ENCODE results near the gene KLK1.

Gene KLK1

DNA sequence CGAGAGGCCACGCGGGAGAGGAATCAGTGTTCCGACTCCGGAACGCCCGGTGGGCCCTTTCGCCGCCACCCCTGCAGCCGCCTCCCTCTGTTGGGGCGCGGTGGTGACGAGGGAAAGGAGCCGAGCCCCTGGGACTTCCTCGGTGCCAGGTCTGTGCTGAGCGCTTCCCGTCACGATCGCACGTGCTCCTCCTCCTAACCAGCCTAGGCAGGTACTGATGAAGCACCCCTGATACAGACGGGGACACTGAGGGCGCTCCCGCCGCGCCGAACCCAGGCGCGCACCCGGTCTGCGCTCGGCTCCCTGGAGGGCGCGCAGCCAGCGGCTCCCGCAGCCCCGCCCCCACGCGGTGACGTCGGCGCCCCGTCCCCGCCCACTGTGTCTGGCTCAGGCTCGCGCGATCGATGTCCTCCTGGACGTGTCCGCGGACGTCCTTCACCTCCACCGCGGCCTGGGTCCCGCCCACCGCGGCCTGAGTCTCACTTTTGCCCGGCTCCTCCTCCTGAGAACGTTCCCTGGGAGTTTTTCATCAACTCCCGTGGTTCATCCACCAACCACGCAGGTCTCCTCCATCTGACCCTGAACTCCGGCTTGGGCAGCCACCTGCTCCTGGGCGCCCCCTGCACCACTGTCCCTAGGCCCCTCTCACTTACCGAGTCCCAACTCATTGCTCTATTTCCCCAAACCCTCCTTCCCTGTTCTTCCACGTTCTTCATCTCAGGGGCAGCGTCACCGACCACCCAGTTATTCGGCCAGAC lies 12.4 kb upstream of the KLK1 start:
- peak; percentile 85 for DNase-seq

DNA sequence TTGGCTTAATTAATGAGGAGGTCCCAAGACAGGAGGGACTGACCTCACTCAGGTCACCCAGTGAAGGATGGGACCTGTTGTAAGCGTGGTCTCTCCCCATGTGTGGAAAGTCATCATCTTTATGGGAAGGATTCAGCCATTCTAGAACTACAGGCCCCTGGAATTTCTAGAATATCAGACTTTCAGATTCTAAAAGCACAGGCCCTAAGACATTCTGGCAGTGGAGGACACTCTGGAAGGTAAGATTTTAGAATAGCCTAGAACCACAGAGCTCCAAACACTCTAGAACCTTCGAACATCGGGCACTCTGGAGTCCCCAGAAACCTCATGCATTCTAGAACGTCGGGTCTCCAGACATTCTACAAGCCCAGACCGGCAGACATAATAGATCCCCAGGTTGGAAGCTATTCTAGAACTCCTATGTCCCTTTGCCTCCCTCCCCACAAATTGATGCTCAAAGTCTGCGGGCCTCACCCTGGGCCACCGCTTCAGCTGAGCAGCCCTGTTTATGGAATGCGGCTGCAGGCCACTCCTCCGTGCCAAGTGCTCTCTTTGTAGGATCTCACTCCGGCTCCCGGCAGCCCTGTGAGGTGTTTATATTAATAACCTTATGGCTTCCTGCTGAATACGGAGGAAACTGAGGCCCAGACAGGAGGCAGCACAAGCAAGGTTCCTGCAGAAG lies 11.7 kb upstream of the KLK1 start:
- no peak for DNase-seq

DNA sequence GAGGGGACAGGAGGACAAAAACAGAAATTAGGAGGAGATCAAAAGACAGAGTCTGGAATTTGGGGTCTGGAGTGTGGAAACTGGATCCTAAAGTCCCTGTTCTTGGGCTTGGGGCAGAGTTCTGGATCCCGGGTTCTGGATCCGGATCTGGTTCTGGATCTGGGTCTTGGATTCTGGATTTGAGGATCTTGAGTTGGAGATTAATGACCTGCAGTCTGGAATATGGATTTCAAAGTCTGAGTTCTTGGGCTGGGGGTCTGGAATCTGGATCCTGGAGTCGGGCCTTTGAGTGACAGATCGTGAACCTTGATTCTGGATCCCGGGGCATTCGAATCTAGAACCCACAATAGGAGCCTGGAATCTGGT lies 10.2 kb upstream of the KLK1 start:
- no peak for DNase-seq

DNA sequence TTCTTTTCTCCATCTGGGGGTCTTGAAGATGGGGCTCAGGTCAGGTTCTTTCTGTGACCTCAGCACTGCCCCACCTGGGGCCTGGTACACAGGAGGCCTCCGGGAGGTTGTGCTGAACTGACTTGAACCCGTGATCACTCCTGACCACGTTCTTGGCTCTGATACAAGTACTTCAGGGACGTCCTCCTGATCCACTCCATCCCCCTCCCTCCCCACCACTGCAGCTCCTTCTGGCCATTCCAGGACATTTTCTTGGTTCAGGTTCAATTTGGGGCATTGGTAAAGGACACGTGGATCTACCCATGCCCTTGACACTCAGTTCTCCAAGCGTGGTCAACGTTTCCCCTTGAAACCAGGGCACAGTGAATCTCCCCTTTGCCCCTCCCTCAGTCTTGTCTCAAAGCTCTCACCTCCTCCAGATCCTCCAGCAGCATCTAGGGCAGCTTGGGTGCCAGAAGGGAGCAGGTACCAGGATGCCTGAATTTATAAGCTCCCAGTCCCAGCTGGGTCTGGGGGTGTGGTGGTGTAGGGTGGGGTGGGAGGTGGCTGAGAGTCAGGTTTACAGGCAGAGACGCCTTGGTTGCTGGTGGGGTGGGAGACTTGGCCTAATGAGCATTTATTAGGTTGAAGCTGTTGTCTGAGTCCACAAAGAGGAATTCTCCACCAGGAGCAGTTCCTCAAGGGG lies 9.7 kb upstream of the KLK1 start, which contains the start of gene KLK15:
Gene KLK15 (minus strand): TSS at position 458 of the 685 bp plus-strand sequence. CDS start 2,082 bp downstream, outside the sequence.
- no peak for DNase-seq

DNA sequence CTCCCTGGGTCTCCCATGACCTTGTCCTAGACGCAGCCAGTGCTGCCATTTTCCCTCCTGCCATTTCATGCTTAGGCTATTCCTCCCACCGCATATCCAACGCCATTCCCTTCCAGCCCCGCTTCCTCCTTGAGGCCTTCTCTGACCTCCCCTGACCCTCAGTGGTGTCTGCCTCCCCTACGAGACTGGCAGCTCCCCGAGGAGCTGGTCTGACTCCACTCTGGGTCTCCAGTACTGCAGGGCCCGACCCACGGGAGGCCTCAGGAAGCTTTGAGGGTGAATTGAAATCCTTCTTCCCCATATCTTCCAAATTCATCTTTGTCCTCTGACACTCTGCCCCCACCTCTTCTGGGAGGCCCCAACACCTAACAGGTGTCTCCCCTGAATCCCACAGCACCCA lies 9.1 kb upstream of the KLK1 start:
- no peak for DNase-seq

DNA sequence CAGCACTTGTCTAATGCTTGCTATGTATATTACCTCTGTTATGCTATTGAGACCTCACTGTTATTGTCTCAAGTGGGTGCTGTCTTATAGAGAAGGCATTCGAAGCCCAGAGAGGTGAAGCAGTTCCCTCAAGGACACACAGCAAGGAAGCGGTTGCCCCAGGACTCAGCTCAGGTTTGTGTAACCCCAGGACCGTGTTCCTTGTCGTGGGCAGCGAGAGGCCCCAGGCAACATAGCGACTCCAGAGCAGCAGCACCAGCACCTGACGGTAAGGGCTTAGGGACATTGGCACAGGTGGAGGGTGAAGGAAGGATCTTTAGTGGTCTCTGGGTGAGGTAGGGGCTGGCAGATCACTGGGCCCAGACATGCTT lies 7.4 kb upstream of the KLK1 start:
- DNase-seq = no peak

DNA sequence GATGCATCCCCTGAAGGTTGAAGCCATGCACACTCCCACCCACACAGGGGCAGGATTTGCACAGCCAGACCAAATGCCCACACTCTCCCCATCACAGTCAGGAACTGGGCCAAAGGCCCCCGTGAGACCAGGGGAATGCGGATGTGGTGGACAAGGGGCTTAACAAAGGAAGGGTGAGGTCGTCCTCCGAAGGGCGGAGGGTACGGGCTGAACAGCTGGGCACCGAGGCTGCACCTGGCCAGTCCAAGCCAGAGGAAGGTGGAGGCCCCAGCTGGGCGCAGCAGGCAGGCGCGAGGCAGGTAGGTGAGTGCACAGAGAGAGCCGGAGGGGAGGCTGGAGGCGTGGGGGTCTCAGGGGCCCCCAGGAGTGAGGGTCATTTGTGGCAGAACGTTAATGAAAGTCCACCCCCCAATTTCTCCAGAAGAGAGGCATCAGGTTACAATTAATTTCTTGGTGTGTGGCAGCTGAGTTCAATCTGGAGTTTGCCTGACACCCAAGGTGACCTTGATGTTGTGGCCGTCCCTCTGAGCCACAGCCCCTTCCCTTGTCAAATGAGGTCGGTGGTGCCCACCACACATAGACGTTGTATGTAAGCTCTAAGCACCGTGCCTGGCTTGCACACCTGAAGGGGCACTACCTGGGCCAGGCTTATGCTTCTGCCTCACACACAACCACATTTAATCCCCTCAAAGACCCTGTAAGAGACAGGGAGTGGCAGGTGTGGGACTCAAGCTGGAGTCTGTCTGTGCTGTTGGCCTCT lies 6.9 kb upstream of the KLK1 start:
- no peak for DNase-seq

DNA sequence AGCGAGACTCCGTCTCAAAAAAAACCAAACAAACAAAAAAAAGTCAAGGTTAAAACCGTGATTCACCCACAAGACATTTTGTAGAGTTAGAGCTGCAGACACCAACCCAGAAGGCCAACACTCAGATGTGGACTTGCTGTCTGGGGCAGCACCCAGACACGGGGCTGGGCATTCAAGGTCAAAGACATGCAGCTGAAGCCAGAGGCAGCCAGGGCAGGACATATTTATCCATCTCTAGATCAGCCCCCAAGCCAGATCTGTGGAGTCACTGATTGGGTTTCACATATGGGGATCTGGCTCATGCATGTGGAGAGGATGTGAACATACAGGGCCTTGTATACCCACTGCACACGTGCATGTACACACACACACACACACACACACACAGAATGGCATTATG lies 6.2 kb upstream of the KLK1 start:
- DNase-seq = no peak

DNA sequence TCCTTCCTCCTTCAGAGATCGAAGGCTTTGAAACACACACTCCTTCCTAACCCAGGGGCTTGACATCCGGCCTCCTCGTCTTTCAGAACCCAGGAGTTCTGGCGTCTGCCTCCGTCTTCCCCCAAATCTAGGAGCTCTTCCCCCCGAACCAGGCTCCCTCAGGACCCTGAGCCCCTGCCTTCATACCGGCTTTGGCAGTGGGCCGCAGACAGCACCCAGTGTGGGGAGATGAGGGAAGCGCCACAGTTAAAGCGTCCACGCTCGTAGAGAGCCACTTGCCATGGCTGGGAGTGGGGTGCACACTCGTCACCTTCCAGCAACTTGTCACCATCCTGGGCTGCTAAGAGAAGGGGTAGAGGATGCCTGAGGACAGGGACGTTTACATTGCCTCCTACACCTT lies 3.9 kb upstream of the KLK1 start:
- DNase-seq = no peak

DNA sequence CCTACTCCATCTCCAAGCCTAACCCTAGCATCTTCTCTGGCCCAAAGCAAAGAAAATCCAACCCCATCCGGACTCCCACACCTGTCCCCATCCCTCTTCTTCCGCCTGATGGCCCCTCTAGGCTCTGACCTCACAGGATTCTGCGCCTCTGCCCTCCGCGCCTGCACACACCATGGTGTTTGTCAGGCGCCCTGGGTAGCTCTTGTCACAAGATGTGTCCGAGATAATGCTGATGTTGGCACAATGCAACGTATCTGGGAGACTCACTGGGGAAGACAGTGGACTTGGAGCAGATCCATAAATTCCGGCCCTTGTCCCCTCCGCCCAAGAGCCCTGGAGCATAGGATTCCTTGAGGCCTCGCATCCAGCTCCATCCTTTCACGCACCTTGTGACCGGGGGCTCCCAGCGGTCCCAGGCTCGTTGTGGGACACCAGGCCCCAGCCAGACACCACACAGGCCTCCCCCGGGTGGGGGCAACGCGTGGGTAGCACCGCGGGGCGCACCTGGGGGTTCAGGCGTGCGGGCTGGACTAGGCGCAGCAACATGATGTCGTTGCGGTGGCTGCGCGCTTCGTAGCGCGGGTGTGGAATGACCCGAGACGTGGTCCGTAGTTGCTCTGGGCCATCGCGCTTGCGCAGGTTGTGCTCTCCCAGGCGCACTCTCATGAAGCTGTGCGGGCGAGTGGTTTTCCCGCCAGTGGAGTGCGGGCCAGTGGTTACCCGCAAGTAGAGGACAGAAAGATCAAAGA lies 3.1 kb upstream of the KLK1 start:
- no peak for DNase-seq

DNA sequence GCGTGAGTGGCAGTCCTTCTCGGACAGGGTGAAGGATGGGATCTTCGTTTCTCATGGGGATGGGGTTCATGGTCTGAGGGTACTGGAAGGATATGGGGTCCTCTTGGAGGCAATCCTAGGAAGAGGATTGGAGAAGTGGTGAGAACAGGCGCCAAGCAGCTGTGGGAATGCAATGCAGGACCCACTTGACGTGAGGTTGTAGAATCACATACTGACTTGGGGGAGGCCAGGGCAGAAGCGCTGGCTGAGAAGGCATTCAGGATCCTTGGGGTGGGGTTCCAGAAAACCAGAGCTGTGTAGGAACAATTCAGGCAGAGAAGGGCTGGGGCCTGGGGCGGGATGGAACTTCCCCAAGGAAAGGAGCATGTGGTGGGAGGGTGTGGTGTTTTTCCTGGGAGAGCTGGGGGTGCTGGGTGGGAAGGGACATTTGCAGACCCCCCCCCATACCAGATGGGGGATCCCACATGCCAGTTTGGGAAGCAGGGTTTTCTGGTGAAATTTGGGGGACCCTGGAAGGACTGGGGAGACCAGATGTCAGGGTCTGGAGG lies 852 bp downstream of the KLK1 start:
- no peak for DNase-seq

DNA sequence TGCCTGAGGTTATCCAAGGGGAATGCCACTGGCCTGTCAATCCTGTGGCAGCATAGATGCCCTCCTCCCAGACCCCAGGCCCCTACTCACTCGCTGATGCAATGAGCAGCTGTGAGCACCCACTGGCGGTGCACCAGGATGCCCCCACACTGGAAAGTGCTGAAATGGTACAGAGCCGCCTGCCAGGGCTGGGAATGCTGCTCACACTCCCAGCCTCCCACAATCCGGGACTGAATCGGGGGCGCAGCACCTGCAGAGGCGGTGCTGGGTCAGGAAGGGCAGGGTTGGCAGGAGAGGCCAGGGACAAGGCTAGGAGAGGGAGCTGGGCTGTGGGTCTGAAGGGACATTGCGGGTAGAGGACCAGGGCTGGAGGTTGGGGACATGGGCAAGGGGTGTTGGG lies 2.0 kb downstream of the KLK1 start:
- DNase-seq = no peak

DNA sequence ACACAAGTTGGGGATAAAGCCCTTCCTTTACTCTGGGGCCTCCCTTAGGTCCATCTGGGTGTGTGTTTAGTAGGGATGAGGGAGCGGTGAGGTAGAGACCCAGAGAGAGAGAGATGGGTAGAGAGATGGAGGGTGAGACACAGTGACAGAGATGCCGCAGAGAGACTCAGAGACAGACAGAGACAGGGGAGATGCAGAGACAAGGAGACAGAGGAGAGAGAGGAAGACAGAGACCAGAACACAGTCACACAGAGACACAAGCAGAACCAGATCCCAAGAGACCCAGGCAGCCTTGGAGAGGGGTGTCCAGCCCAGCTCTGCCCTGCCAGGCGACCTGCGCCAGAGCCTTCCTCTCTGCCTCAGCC lies 2.4 kb downstream of the KLK1 start:
- no peak for DNase-seq

DNA sequence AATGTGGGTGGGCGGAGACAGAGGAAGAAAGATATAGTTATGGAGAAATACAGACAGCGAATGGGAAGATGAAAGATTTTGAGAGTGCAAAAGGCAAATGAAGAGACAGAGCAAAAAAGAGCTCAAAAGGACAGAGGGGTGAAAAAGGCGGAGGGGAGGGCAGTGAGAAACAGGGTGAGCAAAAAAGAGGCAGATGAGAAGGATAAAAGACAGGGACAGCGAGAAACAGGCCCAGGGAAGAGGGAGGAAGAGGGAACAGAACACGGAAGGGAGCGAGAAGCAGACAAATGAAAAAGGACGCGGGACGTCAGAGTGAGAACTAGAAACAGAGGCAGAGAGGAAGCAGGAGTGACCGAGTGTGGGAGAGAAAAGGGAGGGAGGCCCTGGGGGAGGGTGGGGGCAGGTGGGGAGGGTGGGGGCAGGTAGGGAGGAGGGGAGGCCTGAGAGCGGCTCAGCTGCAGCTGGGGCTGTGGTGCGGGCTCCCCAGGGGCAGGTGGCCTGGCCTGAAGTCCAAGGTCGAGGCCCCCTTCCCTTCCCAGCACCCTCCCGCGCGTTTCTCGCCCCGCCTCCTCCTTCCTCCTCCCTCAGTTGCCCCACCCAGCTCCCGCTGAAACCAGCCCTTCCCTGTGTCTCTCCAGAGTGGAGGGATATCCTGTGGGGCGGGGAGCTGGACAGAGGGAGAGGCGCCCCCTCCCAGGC lies 2.9 kb downstream of the KLK1 start:
- DNase-seq = peak; percentile 30

DNA sequence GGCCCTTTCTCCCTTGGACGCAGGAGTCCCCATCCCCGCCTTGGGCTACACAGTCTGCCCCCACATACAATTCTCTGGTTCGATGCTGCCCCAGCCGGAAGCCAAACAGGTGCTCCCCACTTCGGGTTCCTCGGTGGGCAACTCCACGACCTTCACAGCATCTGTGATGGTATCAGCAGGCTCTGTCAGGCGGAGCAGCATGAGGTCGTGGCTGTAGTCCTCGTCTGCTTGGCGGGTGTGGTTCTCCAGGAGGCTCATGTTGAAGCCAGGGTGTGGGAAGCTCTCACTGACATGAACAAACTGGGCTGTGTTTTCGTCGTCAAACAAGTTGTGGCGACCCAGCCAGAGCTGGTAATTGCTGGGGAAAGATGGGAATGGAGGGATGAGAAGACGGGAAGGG lies 3.5 kb downstream of the KLK1 start:
- DNase-seq = no peak

DNA sequence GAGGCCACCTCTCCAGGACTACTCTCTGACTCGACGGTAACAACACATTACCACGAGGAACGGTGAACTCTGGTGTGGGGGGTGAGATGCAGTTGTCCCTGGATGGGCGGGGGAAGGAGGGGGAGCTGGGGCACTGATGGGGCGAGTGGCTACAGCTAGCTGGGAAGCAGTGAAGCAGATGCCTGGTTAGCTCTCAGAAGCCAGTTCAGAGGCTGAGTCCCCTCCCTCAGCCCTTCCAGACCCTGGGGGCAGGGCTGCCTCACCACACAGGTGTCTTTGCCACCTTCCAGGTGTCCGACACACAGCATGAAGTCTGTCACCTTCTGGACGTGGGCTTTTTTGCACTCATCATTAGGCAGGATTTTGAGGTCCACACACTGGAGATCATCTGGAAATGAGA lies 4.0 kb downstream of the KLK1 start:
- no peak for DNase-seq

DNA sequence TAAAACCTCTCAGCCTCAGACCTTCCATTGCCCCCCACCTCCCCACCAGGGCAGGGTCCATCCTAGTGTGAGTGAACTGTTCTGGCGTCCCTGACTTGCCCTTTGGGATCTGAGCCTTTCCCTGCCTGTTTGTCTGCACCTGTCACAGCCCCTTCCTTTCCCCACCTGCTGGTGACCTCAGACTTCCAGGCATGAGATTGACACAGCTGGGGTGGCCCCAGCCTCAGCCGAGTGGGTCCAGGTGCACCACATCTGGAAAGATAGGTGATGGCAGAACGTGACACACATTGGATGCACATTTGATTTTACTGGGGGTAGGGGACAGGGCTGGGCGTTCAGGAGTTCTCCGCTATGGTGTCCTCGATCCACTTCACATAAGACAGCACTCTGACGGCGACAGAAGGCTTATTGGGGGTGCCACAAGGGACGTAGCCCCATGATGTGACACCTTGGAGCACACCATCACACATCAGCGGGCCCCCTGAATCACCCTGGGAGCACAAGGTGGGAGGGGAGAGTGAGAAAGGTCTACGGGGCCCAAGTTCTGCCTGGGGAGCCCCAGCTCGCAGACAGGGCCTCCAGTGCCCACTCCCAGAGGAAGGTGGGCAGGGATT lies 4.6 kb downstream of the KLK1 start:
- no peak for DNase-seq

DNA sequence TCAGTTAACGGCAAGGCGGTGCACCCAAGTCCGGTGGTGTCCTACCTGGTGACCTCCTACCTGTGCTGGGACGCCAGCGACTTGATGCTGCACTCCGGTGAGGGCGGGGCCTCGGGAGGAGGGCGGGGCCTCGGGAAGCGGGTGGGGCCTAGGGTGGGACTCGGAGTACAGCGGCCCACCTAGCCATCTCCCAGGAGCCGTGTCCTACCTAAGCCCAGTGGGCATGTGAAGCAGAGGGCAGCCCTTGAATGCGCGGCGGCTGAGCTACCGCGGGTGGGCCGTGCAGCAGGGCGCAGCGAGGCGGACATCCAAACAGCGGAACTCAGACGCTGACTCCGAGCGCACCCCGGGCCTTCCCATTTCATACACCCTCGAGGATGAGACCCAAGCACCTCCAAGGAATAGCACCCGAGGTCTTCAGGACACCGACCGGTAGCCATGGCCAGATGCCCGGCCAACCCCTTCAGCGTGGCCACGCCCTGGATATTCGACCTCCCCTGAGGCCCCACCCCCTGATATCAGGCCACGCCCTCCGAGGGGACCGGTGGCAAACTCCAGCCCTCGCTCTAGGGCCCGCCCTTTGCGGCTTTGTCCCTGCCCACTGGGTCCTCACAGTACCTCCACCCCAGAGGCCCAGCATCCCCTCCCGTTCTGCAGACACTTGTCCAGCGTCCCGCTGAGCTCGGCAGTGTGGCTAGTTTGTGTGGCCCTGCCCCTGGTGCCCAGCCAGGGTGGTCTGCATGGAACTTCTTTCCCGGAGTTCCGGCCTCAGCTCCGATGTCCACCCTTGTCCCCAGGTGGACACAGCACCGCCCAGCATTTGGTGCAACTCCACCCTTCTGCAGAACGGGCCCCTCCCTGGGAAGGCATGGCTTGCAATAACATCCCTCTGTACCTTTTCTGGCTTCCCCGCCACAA lies 5.4 kb downstream of the KLK1 start:
- peak; percentile 79 for DNase-seq

DNA sequence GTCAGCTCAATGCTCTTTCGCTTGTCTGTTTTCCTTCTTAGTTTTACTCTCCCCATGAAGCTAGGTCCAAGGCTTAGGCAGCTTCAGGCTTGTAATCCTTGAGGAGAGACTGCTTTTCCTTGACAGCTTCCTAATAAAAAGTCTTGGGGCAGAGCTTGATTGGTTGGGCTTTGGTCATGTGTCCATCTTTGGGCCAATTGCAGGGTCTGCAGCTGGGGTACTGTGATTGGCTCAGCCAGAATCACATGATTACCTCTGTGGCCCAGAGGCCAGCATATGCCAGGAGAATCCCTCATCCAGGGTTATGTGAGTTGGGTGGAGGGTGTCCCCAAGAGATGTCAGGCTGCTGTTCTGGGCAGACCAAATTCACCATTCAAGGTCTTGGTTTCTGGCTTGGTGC lies 8.1 kb downstream of the KLK1 start:
- no peak for DNase-seq

DNA sequence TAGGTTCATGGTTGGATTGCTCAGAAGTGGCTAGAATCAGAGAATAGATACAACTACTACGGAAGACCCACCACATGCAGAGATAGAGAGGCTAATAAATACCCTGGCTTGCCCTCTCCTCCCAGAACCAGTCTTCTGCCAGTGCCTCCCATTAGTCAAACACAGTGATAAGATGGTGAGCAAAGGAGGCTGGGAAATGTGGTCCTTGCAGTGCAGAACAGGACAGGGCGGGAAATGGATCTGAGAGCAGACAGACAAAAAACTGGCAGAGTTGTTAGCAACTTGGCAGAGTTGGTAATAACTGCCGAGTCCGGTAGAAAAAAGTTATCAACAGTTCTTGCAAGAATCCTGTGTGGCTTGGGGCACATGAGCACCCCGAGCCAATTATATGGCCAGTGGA lies 8.7 kb downstream of the KLK1 start:
- DNase-seq = no peak
